CD4-positive, alpha-beta T cell treated with Interferon gamma for 1 hour (primary cell): ENCODE results near the gene DHODH.
"Not testable (repeated sequence)": the region's sequence is repeated elsewhere in the genome, so short reads cannot be mapped to it uniquely, and the experiment has no call there.

ENCODE experiments used
- DNase-seq: peaks from one replicate; pipeline ENCODE4 v3.0.0-alpha.2; 2020

The DHODH gene

GRCh38 chr16:72008424-72009216, at the start of gene DHODH:
DHODH (plus strand) TSS chr16:72008744; CDS start chr16:72008765, 21 bp downstream.
- DNase-seq, result peak; percentile 98

GRCh38 chr16:71961066-71962039, 47.2 kb upstream of the DHODH start:
- DNase-seq, result peak; percentile 75

GRCh38 chr16:71963125-71963875, 45.2 kb upstream of the DHODH start:
- DNase-seq, result no peak

- DNase-seq, result no peak
These were observed 43.3 kb upstream of the DHODH start for GRCh38 chr16:71965223-71965622.

GRCh38 chr16:71966932-71967331, 41.6 kb upstream of the DHODH start:
- no peak for DNase-seq

- DNase-seq, result no peak
These were observed 39.2 kb upstream of the DHODH start for GRCh38 chr16:71969353-71969752.

- DNase-seq, result no peak
These were observed 37.0 kb upstream of the DHODH start for GRCh38 chr16:71971571-71971970.

GRCh38 chr16:71972356-71972755, 36.2 kb upstream of the DHODH start:
- DNase-seq, result no peak

- DNase-seq, result no peak
These were observed 35.5 kb upstream of the DHODH start for GRCh38 chr16:71973001-71973400.

GRCh38 chr16:71974068-71974818, 34.3 kb upstream of the DHODH start:
- DNase-seq, result no peak

GRCh38 chr16:71985262-71985974, 23.1 kb upstream of the DHODH start:
- no peak for DNase-seq

GRCh38 chr16:71986131-71986530, 22.4 kb upstream of the DHODH start:
- DNase-seq, result no peak

- no peak for DNase-seq
These were observed 13.5 kb upstream of the DHODH start for GRCh38 chr16:71995038-71995437.

GRCh38 chr16:71997578-71997977, 11.0 kb upstream of the DHODH start:
- DNase-seq, result not testable (repeated sequence)

- DNase-seq, result no peak
These were observed 7.2 kb upstream of the DHODH start for GRCh38 chr16:72001180-72001874.

GRCh38 chr16:72002619-72003018, 5.9 kb upstream of the DHODH start:
- DNase-seq, result no peak

GRCh38 chr16:72008065-72008423, 500 bp upstream of the DHODH start:
- not testable (repeated sequence) for DNase-seq

- DNase-seq, result no peak
These were observed 1.2 kb downstream of the DHODH start for GRCh38 chr16:72009779-72010178.

- DNase-seq, result no peak
These were observed 4.1 kb downstream of the DHODH start for GRCh38 chr16:72012607-72013006.

GRCh38 chr16:72013389-72013788, 4.8 kb downstream of the DHODH start:
- DNase-seq, result no peak
